ENCODE results near the gene USHBP1. TPM values are rescaled to one million over a fixed set of nuclear protein-coding genes. Genes with fewer than 3 reads are reported as not detected.
"Not testable (repeated sequence)": the region's sequence is repeated elsewhere in the genome, so short reads cannot be mapped to it uniquely, and the experiment has no call there.

The USHBP1 gene
- total RNA-seq, 2 donors from 2014 or later = 3.5 to 8.4 TPM

GRCh38 chr19:17300992-17301619 lies 36.6 kb upstream of the USHBP1 start:
- Histone ChIP-seq H3K4me3 (no peak overlapping the region), H3K27me3 (replicated peaks; ENCODE audit: insufficient read depth) (no peaks in the 10 kb centered on the region), H3K36me3 (no peaks in the 10 kb centered on the region), H3K4me1 (replicated peaks) (peaks cover 2% of the 10 kb centered on the region), H3K9me3 (no peaks in the 10 kb centered on the region), H3K27ac (no peak overlapping the region)
- WGBS = 97% methylated on average over 33 of the region's 51 CpGs
- TF ChIP-seq CTCF (IDR thresholded peaks at IDR 0.05) (no peak), POLR2AphosphoS5 (IDR thresholded peaks at IDR 0.05) (no peak), POLR2A (IDR thresholded peaks at IDR 0.05) (no peak)
- DNase-seq (ENCODE audit: low spot score) = no peak
- intact Hi-C loops (cut with DNase I) = no loop called here

- no peaks in the 10 kb centered on the region for H3K36me3 ChIP-seq
- H3K9me3 ChIP-seq = no peaks in the 10 kb centered on the region
- WGBS = 92% methylated on average over 6 of the region's 6 CpGs
- no peak overlapping the region for H3K27ac ChIP-seq
- TF ChIP-seq POLR2AphosphoS5 (IDR thresholded peaks at IDR 0.05) = no peak
- no peak for TF ChIP-seq POLR2A (IDR thresholded peaks at IDR 0.05)
- no peak for TF ChIP-seq CTCF (IDR thresholded peaks at IDR 0.05)
- no peaks in the 10 kb centered on the region for H3K4me1 ChIP-seq (replicated peaks)
- no peak for DNase-seq (ENCODE audit: low spot score)
- intact Hi-C loops (cut with DNase I) = no loop called here
- H3K4me3 ChIP-seq = no peak overlapping the region
- H3K27me3 ChIP-seq (replicated peaks; ENCODE audit: insufficient read depth) = no peaks in the 10 kb centered on the region
Measured at GRCh38 chr19:17296976-17297375, 32.4 kb upstream of the USHBP1 start.

- H3K27ac ChIP-seq = no peak overlapping the region
- no peaks in the 10 kb centered on the region for H3K36me3 ChIP-seq
- intact Hi-C loops (cut with DNase I) = no loop called here
- TF ChIP-seq POLR2AphosphoS5 (IDR thresholded peaks at IDR 0.05) = no peak
- no peak for TF ChIP-seq POLR2A (IDR thresholded peaks at IDR 0.05)
- no peak for TF ChIP-seq CTCF (IDR thresholded peaks at IDR 0.05)
- H3K27me3 ChIP-seq (replicated peaks; ENCODE audit: insufficient read depth) = no peaks in the 10 kb centered on the region
- no peaks in the 10 kb centered on the region for H3K4me1 ChIP-seq (replicated peaks)
- WGBS = 68% methylated on average over 4 of the region's 4 CpGs
- H3K9me3 ChIP-seq = no peaks in the 10 kb centered on the region
- no peak for DNase-seq (ENCODE audit: low spot score)
- H3K4me3 ChIP-seq = no peak overlapping the region
Measured at GRCh38 chr19:17296273-17296672, 31.7 kb upstream of the USHBP1 start.

- H3K9me3 ChIP-seq; DNase-seq (ENCODE audit: low spot score); H3K27ac ChIP-seq; H3K4me3 ChIP-seq; intact Hi-C loops (cut with DNase I); H3K4me1 ChIP-seq (replicated peaks); H3K36me3 ChIP-seq; H3K27me3 ChIP-seq (replicated peaks; ENCODE audit: insufficient read depth): not testable (repeated sequence)
- 97% methylated on average over 6 of the region's 6 CpGs for WGBS
Measured at GRCh38 chr19:17295551-17295950, 31.0 kb upstream of the USHBP1 start.

- Histone ChIP-seq H3K36me3 (no peaks in the 10 kb centered on the region), H3K4me3 (no peak overlapping the region), H3K27ac (no peak overlapping the region), H3K4me1 (replicated peaks) (no peaks in the 10 kb centered on the region), H3K27me3 (replicated peaks; ENCODE audit: insufficient read depth) (no peaks in the 10 kb centered on the region), H3K9me3 (no peaks in the 10 kb centered on the region)
- no peak for DNase-seq (ENCODE audit: low spot score)
- 84% methylated on average over 44 of the region's 48 CpGs for WGBS
- intact Hi-C loops (cut with DNase I) = loop anchor here (5.0 kb wide), 1 partner anchor 93 kb away; no protein-coding TSS in a partner anchor
- TF ChIP-seq POLR2AphosphoS5 (IDR thresholded peaks at IDR 0.05) = no peak
- no peak for TF ChIP-seq POLR2A (IDR thresholded peaks at IDR 0.05)
- no peak for TF ChIP-seq CTCF (IDR thresholded peaks at IDR 0.05)
Measured at GRCh38 chr19:17294051-17294891, 29.7 kb upstream of the USHBP1 start.

All from prostate gland (tissue), 2 donors.